Psoas muscle (tissue), 8 donors: Measurements from ENCODE around the gene CHCHD3. TPM values are rescaled to one million over a fixed set of nuclear protein-coding genes. Genes with fewer than 3 reads are reported as not detected.

Experiments
- ATAC-seq, 4 donors: fragments of 200-7000 bp; cut with Tn5 transposase; one replicate each; pipeline ENCODE4 v1.9.1; 2020; ENCODE audit warnings: moderate library complexity in 3 of 4, mild to moderate bottlenecking in 2 of 4
- DNase-seq, 2 donors: peaks; one replicate each; pipeline ENCODE4 v3.0.0-alpha.2; 2020
- H3K27ac ChIP-seq: fragments of 200-600 bp; one replicate; pipeline ENCODE4 v1.8.0; 2022
- H3K27me3 ChIP-seq, 3 donors: fragments of 200-600 bp in 1 of 3; one replicate each; pipeline versions ENCODE4 v1.6.1 to v1.8.0; 2013 to 2022; ENCODE audit warnings: low read length in 2 of 3, mild to moderate bottlenecking in 2 of 3, moderate library complexity in 1 of 3; ENCODE audit not compliant: insufficient read depth in 3 of 3
- H3K36me3 ChIP-seq, 2 donors: fragments of 200-600 bp in 1 of 2; one replicate each; pipeline versions ENCODE4 v1.6.1 to v1.8.0; 2013 to 2022; ENCODE audit warnings: low read depth in 1 of 2, mild to moderate bottlenecking in 1 of 2, moderate library complexity in 1 of 2; ENCODE audit not compliant: insufficient read depth in 1 of 2
- H3K4me1 ChIP-seq: fragments of 200-600 bp; one replicate; pipeline ENCODE4 v1.8.0; 2022
- H3K4me3 ChIP-seq: fragments of 200-600 bp; one replicate; pipeline ENCODE4 v1.8.0; 2022; ENCODE audit warnings: mild to moderate bottlenecking
- H3K9me3 ChIP-seq: fragments of 200-600 bp; one replicate; pipeline ENCODE4 v1.8.0; 2022
- WGBS, 3 donors: extraction: QIAGEN DNeasy Blood & Tissue Kit; methylation state at CpG; one replicate each; pipeline versions ENCODE4 v1.1.6 to v1.1.7; 2013; 5-methylcytosine and 5-hydroxymethylcytosine counted together
- intact Hi-C, 2 donors: fragments of 100-400 bp; cut with DNase I; formaldehyde crosslinking; loops; one replicate each; pipeline versions ENCODE4 v1.11.0 to v1.14.2; 2022
- polyA plus RNA-seq, 3 donors: library from polyadenylated mRNA; stranded (reverse); fragments of 200-250 nt; gene quantifications; one replicate each; pipeline ENCODE4 v1.2.3, GENCODE V29; 2013
- total RNA-seq, 4 donors: library from RNA; stranded (reverse); fragmentation: NEBNext Ultra II Directional in 2 of 4; extraction: Animal tissue kit (Norgen Biotek cat#: 25700) in 2 of 4; gene quantifications; one replicate each; pipeline versions ENCODE4 v1.2.1 to v1.2.4, GENCODE V29; 2021 to 2023
- TF ChIP-seq, protein P1 (sequence below): fragments of 200-600 bp; IDR thresholded peaks from one replicate; pipeline ENCODE4 v1.8.0; 2022; ENCODE audit warnings: antibody characterized with exemption
- donor health status: healthy with polysubstance abuse.
- donor health status: DM: no; HTN: no; CAD: no; lungs with moderate emphysema.
- donor health status: Bipolar disorder and iron deficiency.
- donor health status: healthy.
- donor health status: DM: yes; HTN: yes; CAD: no.
- donor health status: DM: no; HTN: no; CAD: no.
- donor health status: DM: no; HTN: no; CAD: no.
- donor health status: DM: yes; HTN: yes; CAD: no.

CHCHD3 gene
- total and polyA plus RNA-seq, 7 donors: 129 to 206 (median 184) TPM

DNA sequence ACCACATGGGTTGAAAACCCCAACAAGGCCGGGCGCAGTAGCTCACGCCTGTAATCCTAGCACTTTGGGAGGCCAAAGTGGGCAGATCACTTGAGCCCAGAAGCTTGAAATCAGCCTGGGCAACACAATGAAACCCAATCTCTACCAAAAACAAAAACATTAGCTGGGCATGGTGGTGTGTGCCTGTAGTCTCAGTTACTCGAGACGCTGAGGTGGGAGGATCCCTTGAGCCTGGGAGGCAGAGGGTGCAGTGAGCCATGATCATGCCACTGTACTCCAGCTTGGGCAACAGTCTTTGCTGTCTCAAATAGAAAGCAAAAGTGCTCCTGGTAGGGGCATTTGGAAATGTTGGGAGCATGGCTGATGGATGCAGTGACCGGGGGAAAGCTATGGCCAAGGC lies 296.0 kb downstream of the CHCHD3 start:
- intact Hi-C loops: no loop called here
- no peaks in the 10 kb centered on the region for H3K27me3 ChIP-seq
- no peak overlapping the region for H3K4me3 ChIP-seq
- peaks cover 0 to 13% of the 10 kb centered on the region in 2 donors for H3K36me3 ChIP-seq
- ATAC-seq (no peak), DNase-seq (no peak)
- no peaks in the 10 kb centered on the region for H3K9me3 ChIP-seq
- no peaks in the 10 kb centered on the region for H3K4me1 ChIP-seq
- no peak overlapping the region for H3K27ac ChIP-seq
- 72 to 89% (median 86%) methylated on average over 6 of the region's 6 CpGs for WGBS, 3 donors
- TF ChIP-seq, protein P1, sequence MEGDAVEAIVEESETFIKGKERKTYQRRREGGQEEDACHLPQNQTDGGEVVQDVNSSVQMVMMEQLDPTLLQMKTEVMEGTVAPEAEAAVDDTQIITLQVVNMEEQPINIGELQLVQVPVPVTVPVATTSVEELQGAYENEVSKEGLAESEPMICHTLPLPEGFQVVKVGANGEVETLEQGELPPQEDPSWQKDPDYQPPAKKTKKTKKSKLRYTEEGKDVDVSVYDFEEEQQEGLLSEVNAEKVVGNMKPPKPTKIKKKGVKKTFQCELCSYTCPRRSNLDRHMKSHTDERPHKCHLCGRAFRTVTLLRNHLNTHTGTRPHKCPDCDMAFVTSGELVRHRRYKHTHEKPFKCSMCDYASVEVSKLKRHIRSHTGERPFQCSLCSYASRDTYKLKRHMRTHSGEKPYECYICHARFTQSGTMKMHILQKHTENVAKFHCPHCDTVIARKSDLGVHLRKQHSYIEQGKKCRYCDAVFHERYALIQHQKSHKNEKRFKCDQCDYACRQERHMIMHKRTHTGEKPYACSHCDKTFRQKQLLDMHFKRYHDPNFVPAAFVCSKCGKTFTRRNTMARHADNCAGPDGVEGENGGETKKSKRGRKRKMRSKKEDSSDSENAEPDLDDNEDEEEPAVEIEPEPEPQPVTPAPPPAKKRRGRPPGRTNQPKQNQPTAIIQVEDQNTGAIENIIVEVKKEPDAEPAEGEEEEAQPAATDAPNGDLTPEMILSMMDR: no peak

GRCh38 chr7:132784406-132784805 lies 297.5 kb downstream of the CHCHD3 start:
- no peaks in the 10 kb centered on the region for H3K27me3 ChIP-seq
- intact Hi-C loops: no loop called here
- H3K36me3 ChIP-seq: peaks cover 0 to 13% of the 10 kb centered on the region in 2 donors

GRCh38 chr7:132783824-132784223 lies 298.1 kb downstream of the CHCHD3 start:
- Histone ChIP-seq H3K9me3 (no peaks in the 10 kb centered on the region), H3K27me3 (no peaks in the 10 kb centered on the region), H3K27ac (no peak overlapping the region), H3K36me3 (peaks cover 0 to 13% of the 10 kb centered on the region in 2 donors), H3K4me1 (no peaks in the 10 kb centered on the region), H3K4me3 (no peak overlapping the region)
- no peak for DNase-seq
- WGBS, 3 donors: 84 to 92% (median 86%) methylated on average over 8 of the region's 8 CpGs
- TF ChIP-seq, protein P1: no peak
- peak; percentile 32 to 55 (median 34) for ATAC-seq
- intact Hi-C loops: no loop called here

More at GRCh38 chr7:132784406-132784805, 297.5 kb downstream of the CHCHD3 start:
- Histone ChIP-seq H3K9me3 (no peaks in the 10 kb centered on the region), H3K27ac (no peak overlapping the region), H3K4me1 (no peaks in the 10 kb centered on the region), H3K4me3 (no peak overlapping the region)
- ATAC-seq (no peak), DNase-seq (no peak)
- 85 to 91% (median 89%) methylated on average over 4 of the region's 4 CpGs for WGBS, 3 donors
- TF ChIP-seq, protein P1: no peak

DNA sequence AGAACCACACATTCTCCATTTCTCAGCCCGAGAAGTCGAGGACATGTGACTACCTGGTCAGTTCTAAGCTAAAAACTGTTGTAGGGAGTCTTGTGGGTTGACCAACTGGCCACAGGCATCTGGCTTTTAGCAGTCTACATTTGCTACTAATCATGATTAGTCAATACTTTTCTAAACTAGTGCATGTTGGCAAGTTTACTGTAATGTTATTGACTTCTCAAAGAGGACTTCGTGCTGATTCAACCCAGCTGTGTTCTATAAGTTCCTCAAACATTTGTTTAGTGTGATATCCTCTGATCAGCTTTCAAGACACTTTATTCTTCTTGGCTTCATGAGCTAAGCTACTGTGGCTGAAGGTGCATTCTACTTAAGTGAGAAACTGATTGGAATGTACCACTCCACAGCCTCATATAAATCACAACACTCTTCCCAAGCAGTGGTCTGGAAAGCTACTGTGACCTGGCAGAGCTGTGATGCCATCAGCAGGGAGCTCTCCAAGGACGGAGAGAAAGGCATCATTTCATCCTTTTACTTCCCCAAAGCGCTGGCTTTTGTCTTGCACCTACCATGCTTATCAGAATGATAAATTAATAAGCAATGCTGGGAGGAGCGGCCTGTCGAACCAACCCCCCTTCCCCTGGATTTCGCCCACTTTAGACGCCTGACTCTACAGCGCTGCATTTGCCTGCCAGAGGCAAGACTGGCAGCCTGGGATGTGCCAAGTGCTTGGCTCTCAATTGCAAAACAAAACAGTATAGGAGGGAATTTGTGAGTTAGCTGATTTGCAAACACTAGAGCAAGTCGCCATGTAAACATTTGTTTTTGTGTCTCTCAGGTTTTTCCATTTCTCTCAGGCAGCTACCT lies 298.9 kb downstream of the CHCHD3 start:
- DNase-seq: no peak
- H3K4me3 ChIP-seq: no peak overlapping the region
- no peak for ATAC-seq
- WGBS, 3 donors: 86 to 91% (median 90%) methylated on average over 11 of the region's 11 CpGs
- no peaks in the 10 kb centered on the region for H3K4me1 ChIP-seq
- H3K36me3 ChIP-seq: peaks cover 0 to 13% of the 10 kb centered on the region in 2 donors
- TF ChIP-seq, protein P1: no peak
- no peaks in the 10 kb centered on the region for H3K9me3 ChIP-seq
- intact Hi-C loops: no loop called here
- H3K27ac ChIP-seq: no peak overlapping the region
- no peaks in the 10 kb centered on the region for H3K27me3 ChIP-seq
